Parathyroid adenoma (tissue), 2 donors: Measurements from ENCODE around the gene FAS.
A peak's percentile ranks its signal among the peaks of the same experiment; 100 is the strongest.

Experiments used
- H2AFZ ChIP-seq: fragments of 300-600 bp; sonication (generic); one replicate; pipeline ENCODE4 v1.7.0; 2017; ENCODE audit warnings: antibody characterized with exemption, mild to moderate bottlenecking
- H3K27ac ChIP-seq: fragments of 300-600 bp; sonication (generic); one replicate; pipeline ENCODE4 v1.7.0; 2017
- H3K27me3 ChIP-seq: fragments of 300-600 bp; sonication (generic); one replicate; pipeline ENCODE4 v1.7.0; 2017; ENCODE audit warnings: low read length; ENCODE audit not compliant: control insufficient read depth, insufficient read depth
- H3K36me3 ChIP-seq: fragments of 300-600 bp; sonication (generic); one replicate; pipeline ENCODE4 v1.7.0; 2017; ENCODE audit warnings: low read length; ENCODE audit not compliant: control insufficient read depth, insufficient read depth
- H3K4me1 ChIP-seq: fragments of 300-600 bp; sonication (generic); one replicate; pipeline ENCODE4 v1.7.0; 2017; ENCODE audit warnings: control low read depth
- H3K4me2 ChIP-seq: fragments of 300-600 bp; sonication (generic); one replicate; pipeline ENCODE4 v1.7.0; 2017; ENCODE audit warnings: low read length
- H3K4me3 ChIP-seq: fragments of 300-600 bp; sonication (generic); one replicate; pipeline ENCODE4 v1.7.0; 2017; ENCODE audit warnings: low read depth, low read length
- H3K79me2 ChIP-seq: fragments of 300-600 bp; sonication (generic); one replicate; pipeline ENCODE4 v1.7.0; 2017; ENCODE audit warnings: control low read depth
- H3K9ac ChIP-seq: fragments of 300-600 bp; sonication (generic); one replicate; pipeline ENCODE4 v1.7.0; 2017; ENCODE audit warnings: mild to moderate bottlenecking
- H3K9me3 ChIP-seq: fragments of 300-600 bp; sonication (generic); one replicate; pipeline ENCODE4 v1.7.0; 2017; ENCODE audit warnings: low read length; ENCODE audit not compliant: control insufficient read depth
- TF ChIP-seq, protein P1 (sequence below): fragments of 300-600 bp; sonication (generic); IDR thresholded peaks from one replicate; pipeline ENCODE4 v1.7.0; 2017; ENCODE audit warnings: antibody characterized with exemption, mild to moderate bottlenecking
- donor health status: primary hyperparathyroidism.

FAS gene

DNA sequence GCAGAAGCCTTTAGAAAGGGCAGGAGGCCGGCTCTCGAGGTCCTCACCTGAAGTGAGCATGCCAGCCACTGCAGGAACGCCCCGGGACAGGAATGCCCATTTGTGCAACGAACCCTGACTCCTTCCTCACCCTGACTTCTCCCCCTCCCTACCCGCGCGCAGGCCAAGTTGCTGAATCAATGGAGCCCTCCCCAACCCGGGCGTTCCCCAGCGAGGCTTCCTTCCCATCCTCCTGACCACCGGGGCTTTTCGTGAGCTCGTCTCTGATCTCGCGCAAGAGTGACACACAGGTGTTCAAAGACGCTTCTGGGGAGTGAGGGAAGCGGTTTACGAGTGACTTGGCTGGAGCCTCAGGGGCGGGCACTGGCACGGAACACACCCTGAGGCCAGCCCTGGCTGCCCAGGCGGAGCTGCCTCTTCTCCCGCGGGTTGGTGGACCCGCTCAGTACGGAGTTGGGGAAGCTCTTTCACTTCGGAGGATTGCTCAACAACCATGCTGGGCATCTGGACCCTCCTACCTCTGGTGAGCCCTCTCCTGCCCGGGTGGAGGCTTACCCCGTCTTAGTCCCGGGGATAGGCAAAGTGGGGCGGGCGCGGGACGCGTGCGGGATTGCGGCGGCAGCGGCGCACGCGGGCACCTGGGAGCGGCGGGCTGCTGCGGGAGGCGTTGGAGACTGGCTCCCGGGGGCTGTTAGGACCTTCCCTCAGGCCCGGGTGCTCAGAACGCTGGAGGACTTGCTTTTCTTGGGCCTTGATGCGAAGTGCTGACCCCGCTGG is at the start of gene FAS:
Gene FAS, plus strand, starts transcription at position 415 of the 777 bp plus-strand sequence. Its CDS starts 79 bp downstream, at position 494.
- Histone ChIP-seq H3K36me3 (no peaks in the 10 kb centered on the region), H3K4me3 (peak within 1 kb of the TSS; percentile 76), H3K4me2 (peak within 1 kb of the TSS; percentile 96), H2AFZ (peak within 1 kb of the TSS; percentile 70), H3K79me2 (no peaks in the 10 kb centered on the region), H3K9ac (no peak within 1 kb of the TSS), H3K4me1 (peaks cover 7% of the 10 kb centered on the region), H3K27ac (peak within 1 kb of the TSS; percentile 29), H3K27me3 (no peaks in the 10 kb centered on the region), H3K9me3 (no peaks in the 10 kb centered on the region)
- TF ChIP-seq, protein P1, sequence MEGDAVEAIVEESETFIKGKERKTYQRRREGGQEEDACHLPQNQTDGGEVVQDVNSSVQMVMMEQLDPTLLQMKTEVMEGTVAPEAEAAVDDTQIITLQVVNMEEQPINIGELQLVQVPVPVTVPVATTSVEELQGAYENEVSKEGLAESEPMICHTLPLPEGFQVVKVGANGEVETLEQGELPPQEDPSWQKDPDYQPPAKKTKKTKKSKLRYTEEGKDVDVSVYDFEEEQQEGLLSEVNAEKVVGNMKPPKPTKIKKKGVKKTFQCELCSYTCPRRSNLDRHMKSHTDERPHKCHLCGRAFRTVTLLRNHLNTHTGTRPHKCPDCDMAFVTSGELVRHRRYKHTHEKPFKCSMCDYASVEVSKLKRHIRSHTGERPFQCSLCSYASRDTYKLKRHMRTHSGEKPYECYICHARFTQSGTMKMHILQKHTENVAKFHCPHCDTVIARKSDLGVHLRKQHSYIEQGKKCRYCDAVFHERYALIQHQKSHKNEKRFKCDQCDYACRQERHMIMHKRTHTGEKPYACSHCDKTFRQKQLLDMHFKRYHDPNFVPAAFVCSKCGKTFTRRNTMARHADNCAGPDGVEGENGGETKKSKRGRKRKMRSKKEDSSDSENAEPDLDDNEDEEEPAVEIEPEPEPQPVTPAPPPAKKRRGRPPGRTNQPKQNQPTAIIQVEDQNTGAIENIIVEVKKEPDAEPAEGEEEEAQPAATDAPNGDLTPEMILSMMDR, result no peak

DNA sequence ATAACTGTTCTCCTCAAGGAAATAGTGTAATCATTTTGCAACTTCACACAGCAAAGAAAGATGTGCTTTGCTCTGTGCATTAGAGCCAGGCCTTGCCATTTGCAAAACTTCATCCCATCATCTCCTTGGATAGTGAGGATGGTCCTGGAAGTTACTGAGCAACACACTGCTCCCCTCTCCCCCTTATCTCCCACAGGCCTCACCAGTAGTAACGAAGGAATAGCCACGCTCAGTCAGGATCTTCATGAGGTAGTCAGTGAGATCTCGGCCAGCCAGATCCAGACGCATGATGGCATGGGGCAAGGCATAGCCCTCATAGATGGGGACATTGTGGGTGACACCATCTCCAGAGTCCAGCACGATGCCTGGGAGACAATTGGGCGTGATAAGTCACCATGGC is 49.6 kb upstream of the FAS start:
- Histone ChIP-seq H3K36me3 (no peaks in the 10 kb centered on the region), H3K4me2 (no peak overlapping the region), H2AFZ (no peak overlapping the region), H3K27me3 (no peaks in the 10 kb centered on the region), H3K4me3 (no peak overlapping the region), H3K27ac (no peak overlapping the region), H3K79me2 (no peaks in the 10 kb centered on the region), H3K4me1 (no peaks in the 10 kb centered on the region), H3K9me3 (no peaks in the 10 kb centered on the region), H3K9ac (no peak overlapping the region)
- TF ChIP-seq, protein P1, result no peak

DNA sequence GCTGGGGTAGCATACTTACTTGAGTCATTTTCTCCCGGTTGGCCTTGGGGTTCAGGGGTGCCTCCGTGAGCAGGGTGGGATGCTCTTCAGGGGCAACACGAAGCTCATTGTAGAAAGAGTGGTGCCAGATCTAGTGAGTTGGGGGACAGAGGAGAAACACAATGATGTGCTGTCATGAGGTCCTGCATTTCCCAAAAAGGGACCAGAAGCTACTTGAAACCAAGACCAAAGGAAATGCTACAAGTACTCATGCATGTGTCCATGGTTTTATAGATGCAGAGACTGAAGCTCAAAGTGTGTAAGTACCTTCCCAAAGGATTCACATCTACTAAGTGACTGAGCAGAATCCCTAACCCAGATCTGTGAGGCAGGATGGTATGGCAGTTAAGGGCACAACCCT is 46.8 kb upstream of the FAS start:
- Histone ChIP-seq H3K9me3 (no peaks in the 10 kb centered on the region), H2AFZ (no peak overlapping the region), H3K4me2 (no peak overlapping the region), H3K9ac (no peak overlapping the region), H3K79me2 (no peaks in the 10 kb centered on the region), H3K36me3 (no peaks in the 10 kb centered on the region), H3K27ac (no peak overlapping the region), H3K27me3 (no peaks in the 10 kb centered on the region), H3K4me3 (no peak overlapping the region), H3K4me1 (no peaks in the 10 kb centered on the region)
- TF ChIP-seq, protein P1, result no peak

DNA sequence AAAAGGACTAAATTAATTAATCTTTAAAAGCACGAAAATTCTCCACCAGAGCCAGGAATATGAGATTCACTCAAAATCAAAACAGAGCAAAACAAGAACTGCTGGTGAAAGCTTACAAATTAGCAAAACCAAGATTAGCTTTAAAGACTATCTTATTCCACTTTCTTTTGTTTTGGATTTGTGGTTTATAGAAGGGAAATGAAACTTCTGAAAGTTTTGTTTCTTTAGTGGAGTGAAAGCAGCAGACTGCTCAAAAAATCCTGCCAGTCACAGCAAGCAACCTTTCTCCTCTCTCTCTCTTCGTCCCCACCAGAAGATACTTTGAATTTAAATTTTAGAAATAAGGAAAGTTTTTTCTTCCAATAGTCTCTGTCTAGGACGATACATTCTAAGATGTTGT is 45.8 kb upstream of the FAS start:
- Histone ChIP-seq H3K4me3 (no peak overlapping the region), H3K36me3 (no peaks in the 10 kb centered on the region), H2AFZ (no peak overlapping the region)

More for the DNA sequence above, 45.8 kb upstream of the FAS start:
- H3K4me1 ChIP-seq, result no peaks in the 10 kb centered on the region
- H3K4me2 ChIP-seq, result no peak overlapping the region
- no peak overlapping the region for H3K27ac ChIP-seq
- no peak overlapping the region for H3K9ac ChIP-seq
- no peaks in the 10 kb centered on the region for H3K27me3 ChIP-seq
- no peaks in the 10 kb centered on the region for H3K9me3 ChIP-seq
- TF ChIP-seq, protein P1, result no peak
- no peaks in the 10 kb centered on the region for H3K79me2 ChIP-seq
